Inflammatory macrophage (primary cell): ENCODE data around the gene FRMD4A.

Experiments
- DNase-seq, 2 donors: peaks; one replicate each; pipeline ENCODE4 v3.0.0-alpha.2; 2020 to 2022

The FRMD4A gene

GRCh38 chr10:13696071-13696470 lies 634.7 kb downstream of the FRMD4A start:
- no peak for DNase-seq

DNA sequence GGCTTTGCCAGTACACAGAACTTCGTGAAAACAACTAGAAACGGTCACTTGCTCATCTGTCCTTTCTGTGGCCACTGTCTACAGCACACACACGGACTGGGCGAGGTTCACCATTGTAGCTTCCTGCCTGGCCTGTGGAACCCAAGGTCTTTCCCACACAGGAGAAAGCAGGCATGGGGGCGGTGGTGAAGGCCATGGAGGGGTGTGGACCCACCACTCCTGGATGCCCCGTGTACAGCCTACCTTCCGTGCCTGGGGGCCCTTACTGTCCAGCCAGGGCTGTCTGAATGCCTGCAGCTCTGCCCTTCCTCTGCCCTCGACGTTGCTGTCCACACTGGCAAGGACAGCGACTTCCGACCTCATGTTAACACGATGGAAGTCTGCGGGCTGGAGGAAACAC lies 635.1 kb downstream of the FRMD4A start:
- DNase-seq, result no peak

DNA sequence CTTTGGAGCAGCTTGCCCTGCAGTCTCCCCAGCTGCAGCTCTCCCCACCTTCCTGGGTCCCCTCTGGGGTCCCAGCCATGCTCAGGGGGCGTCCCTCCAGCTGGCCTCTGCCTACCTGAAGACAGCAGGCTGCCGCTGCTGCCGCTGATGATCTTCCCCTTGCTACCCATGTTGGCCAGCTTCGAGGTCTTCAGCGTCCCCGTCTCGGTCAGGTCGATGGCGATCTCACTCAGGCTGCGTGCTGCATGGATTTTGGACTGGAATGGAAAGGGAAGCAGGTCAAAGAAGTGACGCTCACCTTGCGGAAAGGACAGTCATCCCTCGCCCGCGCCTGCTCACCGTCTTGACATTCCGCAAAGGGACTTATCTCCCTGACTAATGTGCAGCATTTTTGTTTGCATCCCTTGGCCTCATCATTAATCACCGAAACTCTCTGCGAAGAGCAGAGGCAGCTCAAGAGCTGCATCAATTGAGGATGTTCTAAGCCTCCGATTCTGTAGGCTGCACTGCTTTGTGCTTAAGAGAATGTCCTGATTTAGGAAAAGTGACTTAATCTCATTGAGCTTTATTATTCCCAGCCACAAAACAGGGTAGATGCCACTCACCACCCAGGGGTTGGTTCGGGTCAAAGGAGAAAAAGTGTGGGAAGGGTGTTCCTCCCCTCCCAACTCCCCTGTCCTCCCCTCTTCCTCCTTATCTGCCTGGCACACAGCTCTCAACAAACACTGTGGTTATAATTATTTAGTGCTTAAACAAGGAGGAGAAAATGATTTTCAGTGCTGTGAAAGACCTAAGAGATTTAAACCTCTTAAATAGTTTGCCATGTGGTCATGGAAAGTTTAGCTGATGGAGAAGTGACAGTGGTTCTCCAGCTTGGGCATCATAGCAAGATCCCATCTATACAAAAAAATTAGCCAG lies 636.7 kb downstream of the FRMD4A start:
- DNase-seq, result no peak

DNA sequence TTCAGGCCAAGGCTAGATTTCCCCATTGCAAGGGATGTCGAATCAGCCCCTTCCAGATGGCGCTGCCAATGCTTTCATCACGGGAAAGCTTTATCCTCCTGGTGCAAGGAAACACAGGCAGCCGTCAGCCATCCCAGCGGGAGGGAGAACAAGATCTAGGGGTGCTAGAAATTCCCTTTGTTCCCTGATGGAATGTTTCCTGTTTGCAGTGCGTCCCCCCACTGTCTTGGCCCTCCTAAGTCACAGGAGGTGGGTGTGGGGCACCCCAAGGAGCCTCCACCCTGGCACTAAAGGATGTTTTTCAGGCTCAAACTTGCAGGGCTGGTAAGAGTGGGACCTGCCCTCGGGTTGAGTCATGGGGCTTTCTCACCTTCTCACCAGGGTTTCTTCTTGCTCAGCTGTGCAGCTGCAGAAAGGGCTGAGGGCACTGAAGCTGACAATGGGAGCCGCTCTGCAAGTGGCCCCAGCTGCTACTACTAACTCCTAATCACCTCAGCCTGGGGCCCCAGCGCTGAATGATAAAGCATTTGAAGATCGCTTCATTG lies 640.4 kb downstream of the FRMD4A start:
- no peak for DNase-seq

GRCh38 chr10:13686331-13686752 lies 644.4 kb downstream of the FRMD4A start:
- peak; percentile 81 to 85 for DNase-seq

DNA sequence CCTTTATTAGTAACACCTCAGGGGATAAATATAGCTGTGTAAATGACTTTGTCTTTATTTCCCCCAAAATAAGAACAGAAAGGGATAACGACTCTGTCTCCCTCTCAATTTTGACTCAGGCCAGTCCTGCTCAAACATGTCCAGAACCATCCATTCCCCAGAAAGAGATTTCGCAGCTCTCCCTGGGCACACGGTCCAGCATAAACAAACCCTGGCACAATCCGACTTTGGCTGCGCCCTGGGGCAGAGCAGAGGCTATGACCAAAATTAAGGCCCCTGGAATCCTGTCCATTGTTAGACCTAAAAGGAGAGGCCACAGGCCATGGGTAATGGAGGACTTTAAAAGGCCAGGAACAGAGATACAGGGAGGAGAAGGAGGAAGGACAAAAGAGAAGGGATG lies 644.8 kb downstream of the FRMD4A start:
- no peak for DNase-seq

GRCh38 chr10:13684806-13685482 lies 645.8 kb downstream of the FRMD4A start:
- DNase-seq, result no peak

- no peak for DNase-seq
Observed at GRCh38 chr10:13684252-13684791, 646.4 kb downstream of the FRMD4A start.

DNA sequence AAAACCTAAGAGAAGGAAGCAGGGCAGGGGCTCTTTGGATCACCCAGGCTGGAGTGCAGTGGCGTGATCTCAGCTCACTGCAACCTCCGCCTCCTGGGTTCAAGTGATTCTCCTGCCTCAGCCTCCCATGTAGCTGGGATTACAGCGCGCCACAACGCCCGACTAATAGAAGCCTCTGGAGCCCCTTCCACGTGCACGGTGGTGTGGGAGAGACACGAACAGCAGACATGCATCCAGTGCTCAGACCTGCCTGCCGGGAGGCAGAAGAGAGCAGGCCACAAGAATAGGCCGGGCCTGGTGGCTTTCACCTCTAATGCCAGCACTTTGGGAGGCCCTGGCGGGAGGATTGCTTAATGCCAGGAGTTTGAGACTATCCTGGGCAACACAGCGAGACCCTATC lies 647.7 kb downstream of the FRMD4A start:
- no peak for DNase-seq

DNA sequence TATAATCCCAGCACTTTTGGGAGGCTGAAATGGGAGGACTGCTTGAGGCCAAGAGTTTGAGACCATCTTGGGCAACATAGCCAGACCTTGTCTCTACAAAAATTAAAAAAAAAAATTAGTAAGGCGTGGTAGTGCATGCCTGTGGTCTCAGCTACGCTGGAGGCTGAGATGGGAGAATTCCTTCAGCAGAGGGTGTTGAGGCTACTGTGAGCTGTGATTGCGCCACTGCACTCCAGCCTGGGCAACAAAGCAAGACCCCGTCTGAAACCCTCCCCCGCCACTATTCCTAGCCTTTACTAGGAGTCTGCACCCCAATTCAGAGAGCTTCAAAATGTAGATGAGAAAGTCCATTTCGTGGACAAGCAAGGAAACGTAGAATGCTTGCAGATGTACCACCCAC lies 648.8 kb downstream of the FRMD4A start:
- DNase-seq, result no peak

DNA sequence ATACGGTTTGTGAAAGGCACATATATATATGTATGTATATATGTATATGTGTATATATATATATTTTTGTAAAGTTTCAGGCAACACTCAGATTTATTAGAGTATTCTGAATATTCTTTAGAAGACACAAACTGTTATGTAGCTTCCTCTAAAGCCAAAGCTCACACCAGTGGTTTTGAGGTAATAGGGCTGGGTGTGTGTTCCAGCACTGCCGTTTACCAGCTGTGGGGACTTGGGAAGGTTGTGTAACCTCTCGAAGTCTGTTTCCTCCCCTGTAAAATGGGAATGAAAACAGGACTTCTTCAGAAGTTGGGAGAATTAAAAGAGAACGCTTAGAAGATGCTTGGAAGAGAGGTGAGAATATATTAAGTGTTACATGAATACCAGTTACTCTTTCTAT lies 649.2 kb downstream of the FRMD4A start:
- no peak for DNase-seq

- DNase-seq, result no peak
Observed at GRCh38 chr10:13681095-13681494, 649.6 kb downstream of the FRMD4A start.

- no peak for DNase-seq
Observed at GRCh38 chr10:13678101-13678843, 652.5 kb downstream of the FRMD4A start.

GRCh38 chr10:13674645-13675588 lies 655.8 kb downstream of the FRMD4A start:
- DNase-seq, result no peak

- no peak for DNase-seq
Observed at GRCh38 chr10:13673156-13673555, 657.6 kb downstream of the FRMD4A start.

- DNase-seq, result no peak
Observed at GRCh38 chr10:13672548-13672947, 658.2 kb downstream of the FRMD4A start.

GRCh38 chr10:13671904-13672303 lies 658.8 kb downstream of the FRMD4A start:
- no peak for DNase-seq

GRCh38 chr10:13670311-13670710 lies 660.4 kb downstream of the FRMD4A start:
- no peak for DNase-seq

- no peak for DNase-seq
Observed at GRCh38 chr10:13669901-13670300, 660.8 kb downstream of the FRMD4A start.

DNA sequence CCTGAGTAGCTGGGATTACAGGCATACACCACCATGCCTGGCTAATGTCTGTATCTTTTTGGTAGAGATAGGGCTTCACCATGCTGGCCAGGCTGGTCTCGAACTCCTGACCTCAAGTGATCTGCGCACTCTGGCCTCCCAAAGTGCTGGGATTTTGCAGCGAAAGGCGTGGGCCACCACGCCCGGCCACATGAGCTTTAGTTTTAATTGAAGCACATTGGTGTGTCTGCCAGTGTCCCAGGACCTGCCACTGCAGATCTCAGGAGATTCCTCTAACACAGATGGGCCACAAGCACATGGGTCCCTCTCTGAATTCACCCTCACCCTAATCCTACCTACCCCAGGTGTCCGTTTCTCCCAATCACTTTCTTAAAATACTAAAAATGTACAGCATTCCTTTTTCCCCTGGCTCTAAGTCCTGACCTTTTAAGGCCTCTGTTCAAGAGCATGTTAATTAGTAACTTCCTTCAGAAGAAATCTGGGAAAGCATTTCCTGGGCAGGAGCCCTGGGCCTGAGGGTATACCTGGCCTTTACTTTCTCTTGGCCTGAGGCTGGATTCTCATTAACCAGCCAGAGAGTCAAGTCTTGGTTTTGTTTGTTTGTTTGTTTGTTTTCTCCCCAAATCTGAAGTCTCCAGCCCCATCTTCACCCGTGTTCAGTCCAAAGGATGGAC lies 661.4 kb downstream of the FRMD4A start:
- no peak for DNase-seq

GRCh38 chr10:13668126-13668525 lies 662.6 kb downstream of the FRMD4A start:
- DNase-seq, result no peak
